ENCODE data around the gene R3HDM2.
A peak's percentile ranks its signal among the peaks of the same experiment; 100 is the strongest.

The R3HDM2 gene

GRCh38 chr12:57273516-57273915 lies 157.3 kb downstream of the R3HDM2 start:
- no peaks in the 10 kb centered on the region for H3K79me2 ChIP-seq (ENCODE audit: insufficient read depth, low read length)
- no peak overlapping the region for H3K4me3 ChIP-seq (ENCODE audit: low read depth in 1 of 2, low read length in 2 of 2)
- H3K4me1 ChIP-seq (ENCODE audit: insufficient read depth, low read length) = no peaks in the 10 kb centered on the region
- no peak overlapping the region for H2AFZ ChIP-seq (ENCODE audit: low read depth, low read length)
- H4K20me1 ChIP-seq (ENCODE audit: insufficient read depth, low read length) = no peaks in the 10 kb centered on the region
- no peak overlapping the region for H3K9ac ChIP-seq (ENCODE audit: low read depth, low read length)
- ATAC-seq (ENCODE audit: insufficient read depth, low read depth) (no peak), DNase-seq (no peak)
- H3K36me3 ChIP-seq (ENCODE audit: insufficient read depth, low read length) = peaks cover 69% of the 10 kb centered on the region
- TF ChIP-seq, protein P1, sequence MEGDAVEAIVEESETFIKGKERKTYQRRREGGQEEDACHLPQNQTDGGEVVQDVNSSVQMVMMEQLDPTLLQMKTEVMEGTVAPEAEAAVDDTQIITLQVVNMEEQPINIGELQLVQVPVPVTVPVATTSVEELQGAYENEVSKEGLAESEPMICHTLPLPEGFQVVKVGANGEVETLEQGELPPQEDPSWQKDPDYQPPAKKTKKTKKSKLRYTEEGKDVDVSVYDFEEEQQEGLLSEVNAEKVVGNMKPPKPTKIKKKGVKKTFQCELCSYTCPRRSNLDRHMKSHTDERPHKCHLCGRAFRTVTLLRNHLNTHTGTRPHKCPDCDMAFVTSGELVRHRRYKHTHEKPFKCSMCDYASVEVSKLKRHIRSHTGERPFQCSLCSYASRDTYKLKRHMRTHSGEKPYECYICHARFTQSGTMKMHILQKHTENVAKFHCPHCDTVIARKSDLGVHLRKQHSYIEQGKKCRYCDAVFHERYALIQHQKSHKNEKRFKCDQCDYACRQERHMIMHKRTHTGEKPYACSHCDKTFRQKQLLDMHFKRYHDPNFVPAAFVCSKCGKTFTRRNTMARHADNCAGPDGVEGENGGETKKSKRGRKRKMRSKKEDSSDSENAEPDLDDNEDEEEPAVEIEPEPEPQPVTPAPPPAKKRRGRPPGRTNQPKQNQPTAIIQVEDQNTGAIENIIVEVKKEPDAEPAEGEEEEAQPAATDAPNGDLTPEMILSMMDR (IDR thresholded peaks at IDR 0.05; ENCODE audit: borderline replicate concordance, extremely low read depth, low read length, poor library complexity, severe bottlenecking) = no peak
- TF ChIP-seq EZH2 (IDR thresholded peaks at IDR 0.05; ENCODE audit: borderline replicate concordance, low read depth, low read length, severe bottlenecking) = no peak
- no peak overlapping the region for H3K27ac ChIP-seq (ENCODE audit: low read length)
- H3K27me3 ChIP-seq (ENCODE audit: insufficient read depth, low read length, poor library complexity) = no peaks in the 10 kb centered on the region
- H3K9me3 ChIP-seq (ENCODE audit: insufficient read depth, low read length, severe bottlenecking) = no peaks in the 10 kb centered on the region
- H3K4me2 ChIP-seq (ENCODE audit: insufficient read depth, low read length) = no peak overlapping the region

DNA sequence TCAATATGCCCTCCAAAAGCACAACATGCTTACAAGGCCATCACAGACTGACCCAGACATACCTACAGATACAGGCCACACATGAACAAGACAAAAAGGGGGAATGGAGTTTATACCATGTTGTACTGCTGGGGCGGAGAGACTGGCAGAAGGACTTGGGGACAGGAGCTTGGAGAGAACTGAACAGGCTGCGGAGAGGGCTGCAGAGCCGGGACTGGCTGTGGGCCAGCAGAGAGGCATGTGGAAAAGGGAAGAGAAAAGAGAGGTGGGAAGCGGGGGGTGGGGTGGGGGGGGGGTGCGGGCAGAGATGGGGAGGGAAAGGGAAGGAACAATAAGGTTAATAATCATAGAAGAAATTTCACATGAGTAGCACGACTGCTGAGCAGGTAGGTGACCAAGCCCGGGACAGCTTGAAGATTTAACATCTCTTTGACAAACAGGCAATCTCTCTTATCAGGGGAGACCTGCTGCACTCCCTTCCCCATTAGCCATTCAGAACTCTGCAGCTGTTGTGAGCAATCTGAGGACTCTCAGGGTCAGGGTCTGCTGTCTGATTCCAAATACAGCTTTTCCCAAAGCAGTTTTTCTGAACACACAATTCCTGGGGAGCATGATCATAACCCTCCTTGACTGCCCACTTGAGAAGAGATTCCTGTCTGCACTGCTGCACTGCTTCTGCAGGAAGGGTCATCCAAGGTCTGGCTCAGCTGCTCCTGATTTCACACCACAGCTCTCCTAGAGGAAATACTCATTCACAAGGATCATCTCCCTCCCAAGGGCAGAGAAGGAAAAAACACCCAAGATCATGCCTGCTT lies 158.3 kb downstream of the R3HDM2 start:
- no peak for TF ChIP-seq EZH2 (IDR thresholded peaks at IDR 0.05; ENCODE audit: borderline replicate concordance, low read depth, low read length, severe bottlenecking)
- TF ChIP-seq, protein P1 (IDR thresholded peaks at IDR 0.05; ENCODE audit: borderline replicate concordance, extremely low read depth, low read length, poor library complexity, severe bottlenecking) = no peak
- no peak overlapping the region for H3K4me3 ChIP-seq (ENCODE audit: low read depth in 1 of 2, low read length in 2 of 2)
- no peak overlapping the region for H3K9ac ChIP-seq (ENCODE audit: low read depth, low read length)
- no peak overlapping the region for H2AFZ ChIP-seq (ENCODE audit: low read depth, low read length)
- H3K36me3 ChIP-seq (ENCODE audit: insufficient read depth, low read length) = peaks cover 67% of the 10 kb centered on the region
- DNase-seq (no peak), ATAC-seq (ENCODE audit: insufficient read depth, low read depth) (no peak)
- no peak overlapping the region for H3K27ac ChIP-seq (ENCODE audit: low read length)
- H3K4me2 ChIP-seq (ENCODE audit: insufficient read depth, low read length) = no peak overlapping the region
- no peaks in the 10 kb centered on the region for H3K79me2 ChIP-seq (ENCODE audit: insufficient read depth, low read length)
- H3K4me1 ChIP-seq (ENCODE audit: insufficient read depth, low read length) = no peaks in the 10 kb centered on the region
- H3K27me3 ChIP-seq (ENCODE audit: insufficient read depth, low read length, poor library complexity) = no peaks in the 10 kb centered on the region
- no peaks in the 10 kb centered on the region for H4K20me1 ChIP-seq (ENCODE audit: insufficient read depth, low read length)
- H3K9me3 ChIP-seq (ENCODE audit: insufficient read depth, low read length, severe bottlenecking) = no peaks in the 10 kb centered on the region

DNA sequence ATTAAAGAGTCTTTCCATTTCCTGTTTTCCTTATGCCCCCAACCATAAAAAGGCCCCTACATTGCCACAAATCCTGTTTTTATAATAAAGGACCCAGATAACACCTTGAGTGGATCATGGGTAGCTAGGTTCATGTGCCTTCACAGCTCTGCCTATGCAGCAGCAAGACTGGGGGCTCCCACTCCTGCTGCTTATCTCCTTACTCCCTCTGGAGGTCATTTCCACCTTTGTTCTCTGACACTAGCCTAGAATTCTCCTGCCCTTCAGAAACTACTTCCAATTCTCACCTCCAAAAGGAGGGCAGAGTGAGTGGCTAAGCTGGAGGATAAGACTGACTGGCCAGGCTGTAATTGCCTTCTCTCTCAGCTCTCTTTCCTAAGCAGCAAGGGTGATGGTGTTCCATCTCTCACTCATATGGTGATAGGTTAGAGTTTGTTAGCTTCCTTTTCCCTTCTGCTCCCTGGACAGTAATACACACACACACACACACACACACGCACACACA lies 159.8 kb downstream of the R3HDM2 start:
- no peak overlapping the region for H3K4me3 ChIP-seq (ENCODE audit: low read depth in 1 of 2, low read length in 2 of 2)
- H3K4me1 ChIP-seq (ENCODE audit: insufficient read depth, low read length) = no peaks in the 10 kb centered on the region
- H3K9ac ChIP-seq (ENCODE audit: low read depth, low read length) = no peak overlapping the region
- no peaks in the 10 kb centered on the region for H4K20me1 ChIP-seq (ENCODE audit: insufficient read depth, low read length)
- no peak overlapping the region for H2AFZ ChIP-seq (ENCODE audit: low read depth, low read length)
- H3K27ac ChIP-seq (ENCODE audit: low read length) = peak overlapping the region; percentile 52; the same call in 1 of the 2 replicates
- peaks cover 65% of the 10 kb centered on the region for H3K36me3 ChIP-seq (ENCODE audit: insufficient read depth, low read length)
- ATAC-seq (ENCODE audit: insufficient read depth, low read depth) (no peak), DNase-seq (no peak)
- no peaks in the 10 kb centered on the region for H3K9me3 ChIP-seq (ENCODE audit: insufficient read depth, low read length, severe bottlenecking)
- H3K4me2 ChIP-seq (ENCODE audit: insufficient read depth, low read length) = no peak overlapping the region
- no peaks in the 10 kb centered on the region for H3K27me3 ChIP-seq (ENCODE audit: insufficient read depth, low read length, poor library complexity)
- TF ChIP-seq EZH2 (IDR thresholded peaks at IDR 0.05; ENCODE audit: borderline replicate concordance, low read depth, low read length, severe bottlenecking) = no peak
- TF ChIP-seq, protein P1 (IDR thresholded peaks at IDR 0.05; ENCODE audit: borderline replicate concordance, extremely low read depth, low read length, poor library complexity, severe bottlenecking) = peak; percentile 6
- no peaks in the 10 kb centered on the region for H3K79me2 ChIP-seq (ENCODE audit: insufficient read depth, low read length)
